ENCODE results near the gene CFB. TPM values are rescaled to one million over a fixed set of nuclear protein-coding genes. Genes with fewer than 3 reads are reported as not detected.

CFB gene
- total RNA-seq, 1 experiment from 2014 or later, result 5.6 TPM

DNA sequence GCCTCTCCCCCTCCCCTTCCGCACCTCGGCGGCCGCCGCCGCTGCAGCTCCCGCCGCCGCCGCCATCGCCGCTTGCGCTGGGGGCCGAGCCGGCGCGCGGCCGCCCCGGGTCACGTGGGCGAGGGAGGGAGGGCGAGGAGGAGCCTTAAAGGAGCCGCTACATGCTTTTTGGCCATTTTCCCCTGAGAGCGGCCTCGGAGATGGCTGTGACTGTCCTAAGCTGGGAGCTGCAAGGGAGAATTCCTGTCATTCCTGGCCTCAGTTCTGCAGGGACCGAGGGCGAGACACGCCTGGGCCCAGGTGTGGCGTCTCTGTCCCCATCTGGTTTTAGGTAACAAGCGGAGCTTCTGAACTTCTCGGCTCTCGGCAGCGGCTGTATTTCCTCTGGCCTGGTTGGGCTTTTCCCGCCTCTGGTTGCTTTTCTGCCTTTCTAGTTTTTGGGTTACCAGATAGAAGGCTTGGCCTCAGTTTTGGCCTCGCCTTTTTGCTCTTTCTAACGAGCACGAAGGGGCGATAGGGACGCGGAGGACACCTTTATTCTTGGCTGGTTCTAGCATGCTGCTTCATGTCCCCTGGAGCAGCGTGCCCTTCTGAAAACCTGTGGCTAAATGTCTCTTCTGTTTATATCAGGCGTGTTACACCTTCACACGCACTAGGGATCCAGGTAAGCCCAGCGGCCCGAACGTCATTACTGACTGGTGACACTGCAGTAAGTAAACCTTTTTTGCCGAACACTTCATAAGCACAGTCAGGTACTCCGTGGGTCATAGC is 48.1 kb upstream of the CFB start, which contains the start of gene EHMT2:
Gene EHMT2 (minus strand): TSS at position 87 of the 771 bp plus-strand sequence. CDS start 21 bp downstream, at position 66.
- ATAC-seq (peak; percentile 71), DNase-seq (ENCODE audit: low read depth, low spot score) (peak; percentile 38)
- Histone ChIP-seq H3K27me3 (ENCODE audit: control insufficient read depth, insufficient read depth, low read length) (no peaks in the 10 kb centered on the region), H3K4me3 (ENCODE audit: low read depth in 2 of 2, low read length in 2 of 2) (peak within 1 kb of the TSS; percentile 73 to 96), H3K4me1 (ENCODE audit: control insufficient read depth, insufficient read depth, low read length) (peaks cover 21% of the 10 kb centered on the region), H3K9me3 (ENCODE audit: control insufficient read depth, insufficient read depth, low read depth, low read length) (no peaks in the 10 kb centered on the region), H3K27ac (ENCODE audit: low read length) (peak within 1 kb of the TSS; percentile 91), H3K36me3 (ENCODE audit: control insufficient read depth, insufficient read depth, low read length) (no peaks in the 10 kb centered on the region; the same call in 1 of the 2 replicates)
- TF ChIP-seq, protein P1, sequence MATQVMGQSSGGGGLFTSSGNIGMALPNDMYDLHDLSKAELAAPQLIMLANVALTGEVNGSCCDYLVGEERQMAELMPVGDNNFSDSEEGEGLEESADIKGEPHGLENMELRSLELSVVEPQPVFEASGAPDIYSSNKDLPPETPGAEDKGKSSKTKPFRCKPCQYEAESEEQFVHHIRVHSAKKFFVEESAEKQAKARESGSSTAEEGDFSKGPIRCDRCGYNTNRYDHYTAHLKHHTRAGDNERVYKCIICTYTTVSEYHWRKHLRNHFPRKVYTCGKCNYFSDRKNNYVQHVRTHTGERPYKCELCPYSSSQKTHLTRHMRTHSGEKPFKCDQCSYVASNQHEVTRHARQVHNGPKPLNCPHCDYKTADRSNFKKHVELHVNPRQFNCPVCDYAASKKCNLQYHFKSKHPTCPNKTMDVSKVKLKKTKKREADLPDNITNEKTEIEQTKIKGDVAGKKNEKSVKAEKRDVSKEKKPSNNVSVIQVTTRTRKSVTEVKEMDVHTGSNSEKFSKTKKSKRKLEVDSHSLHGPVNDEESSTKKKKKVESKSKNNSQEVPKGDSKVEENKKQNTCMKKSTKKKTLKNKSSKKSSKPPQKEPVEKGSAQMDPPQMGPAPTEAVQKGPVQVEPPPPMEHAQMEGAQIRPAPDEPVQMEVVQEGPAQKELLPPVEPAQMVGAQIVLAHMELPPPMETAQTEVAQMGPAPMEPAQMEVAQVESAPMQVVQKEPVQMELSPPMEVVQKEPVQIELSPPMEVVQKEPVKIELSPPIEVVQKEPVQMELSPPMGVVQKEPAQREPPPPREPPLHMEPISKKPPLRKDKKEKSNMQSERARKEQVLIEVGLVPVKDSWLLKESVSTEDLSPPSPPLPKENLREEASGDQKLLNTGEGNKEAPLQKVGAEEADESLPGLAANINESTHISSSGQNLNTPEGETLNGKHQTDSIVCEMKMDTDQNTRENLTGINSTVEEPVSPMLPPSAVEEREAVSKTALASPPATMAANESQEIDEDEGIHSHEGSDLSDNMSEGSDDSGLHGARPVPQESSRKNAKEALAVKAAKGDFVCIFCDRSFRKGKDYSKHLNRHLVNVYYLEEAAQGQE (IDR thresholded peaks at IDR 0.05; ENCODE audit: insufficient read depth in 1 of 2, low read depth in 2 of 2, low read length in 1 of 2), result no peak
- peak; percentile 60 for TF ChIP-seq POLR2AphosphoS5 (IDR thresholded peaks at IDR 0.05; ENCODE audit: low read depth, low read length)
- TF ChIP-seq TCF7L2 (IDR thresholded peaks at IDR 0.05; ENCODE audit: low read depth, low read length), result 0 out of 2 replicates have a peak, but pooled peaks have one; percentile 50
- BruUV-seq (replicated peaks), result TSS peak; percentile 96
- CTCF ChIA-PET, result interaction anchor here (0.5 to 0.7 kb wide), 4 partner anchors 8 to 72 kb away, joined by 3 to 4 read pairs (median 3); no protein-coding TSS in a partner anchor
- in situ Hi-C loops (cut with HindIII; ENCODE audit: low pct_unique_long_range_greater_than_20kb, low sequenced_read_pairs) (no loop called here), intact Hi-C loops (cut with micrococcal nuclease; ENCODE audit: unreplicated experiment) (no loop called here)
- POLR2A ChIA-PET, result interaction anchor here (0.5 to 0.9 kb wide), 2 partner anchors 10 to 24 kb away, joined by 5 to 16 read pairs; no protein-coding TSS in a partner anchor

DNA sequence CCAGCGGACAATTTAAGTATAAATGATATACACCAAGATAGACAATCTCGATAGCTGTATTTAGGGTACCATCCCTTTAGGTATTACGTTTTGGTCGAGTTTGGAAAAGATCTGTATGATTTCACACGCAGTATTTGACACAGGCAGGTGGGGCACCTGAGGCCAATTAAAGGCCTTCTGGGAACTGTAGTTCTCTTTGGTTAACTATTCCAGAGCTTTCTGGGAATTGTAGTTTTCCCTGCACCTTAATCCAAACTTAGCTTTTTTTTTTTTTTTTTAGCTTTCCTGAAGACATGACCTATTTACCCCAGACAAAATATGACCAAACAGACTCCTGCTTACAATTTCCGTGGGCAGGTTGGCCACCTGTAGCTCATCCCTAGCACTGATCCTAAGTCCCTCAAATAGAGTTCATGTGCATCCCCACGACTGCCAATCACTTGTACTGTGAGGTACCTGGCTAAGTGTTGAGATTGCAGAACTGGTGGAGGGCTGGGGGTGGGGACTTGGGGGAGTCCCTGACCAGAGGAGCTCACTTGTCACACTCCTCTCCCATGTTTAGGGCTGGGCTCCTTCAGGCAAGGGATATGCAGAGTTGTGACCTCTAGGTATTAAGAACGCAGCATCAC is 47.4 kb upstream of the CFB start:
- no peaks in the 10 kb centered on the region; the same call in 1 of the 2 replicates for H3K36me3 ChIP-seq (ENCODE audit: control insufficient read depth, insufficient read depth, low read length)
- intact Hi-C loops (cut with micrococcal nuclease; ENCODE audit: unreplicated experiment) (no loop called here), in situ Hi-C loops (cut with HindIII; ENCODE audit: low pct_unique_long_range_greater_than_20kb, low sequenced_read_pairs) (no loop called here)
- CTCF ChIA-PET, result interaction anchor here (0.5 to 0.7 kb wide), 4 partner anchors 9 to 1098 kb away, joined by 3 to 4 read pairs (median 3); no protein-coding TSS in a partner anchor
- no peaks in the 10 kb centered on the region for H3K27me3 ChIP-seq (ENCODE audit: control insufficient read depth, insufficient read depth, low read length)
- no peaks in the 10 kb centered on the region for H3K9me3 ChIP-seq (ENCODE audit: control insufficient read depth, insufficient read depth, low read depth, low read length)
- DNase-seq (ENCODE audit: low read depth, low spot score), result no peak
- H3K27ac ChIP-seq (ENCODE audit: low read length), result peak overlapping the region; percentile 91
- peak; percentile 31; the same call in 1 of the 2 replicates for ATAC-seq
- POLR2A ChIA-PET, result interaction anchor here (0.5 to 0.9 kb wide), 3 partner anchors 24 to 163 kb away, joined by 5 to 11 read pairs (median 7); no protein-coding TSS in a partner anchor
- peak overlapping the region; percentile 73 to 96 for H3K4me3 ChIP-seq (ENCODE audit: low read depth in 2 of 2, low read length in 2 of 2)
- peaks cover 23% of the 10 kb centered on the region for H3K4me1 ChIP-seq (ENCODE audit: control insufficient read depth, insufficient read depth, low read length)
- BruUV-seq (replicated peaks), result no TSS peak
- TF ChIP-seq TCF7L2 (IDR thresholded peaks at IDR 0.05; ENCODE audit: low read depth, low read length), result no peak
- no peak for TF ChIP-seq SIN3A (IDR thresholded peaks at IDR 0.05; ENCODE audit: borderline replicate concordance, insufficient read depth, low read depth, low read length)
- TF ChIP-seq CTCF (IDR thresholded peaks at IDR 0.05), result no peak
- no peak; the same call in 1 of the 2 replicates for TF ChIP-seq POLR2AphosphoS5 (IDR thresholded peaks at IDR 0.05; ENCODE audit: low read depth, low read length)
- TF ChIP-seq, protein P1 (IDR thresholded peaks at IDR 0.05; ENCODE audit: insufficient read depth in 1 of 2, low read depth in 2 of 2, low read length in 1 of 2), result no peak

Data from Panc1 (cell line).